ENCODE results near the gene STRIP2.
"Not testable (repeated sequence)": the region's sequence is repeated elsewhere in the genome, so short reads cannot be mapped to it uniquely, and the experiment has no call there.

Gene STRIP2

DNA sequence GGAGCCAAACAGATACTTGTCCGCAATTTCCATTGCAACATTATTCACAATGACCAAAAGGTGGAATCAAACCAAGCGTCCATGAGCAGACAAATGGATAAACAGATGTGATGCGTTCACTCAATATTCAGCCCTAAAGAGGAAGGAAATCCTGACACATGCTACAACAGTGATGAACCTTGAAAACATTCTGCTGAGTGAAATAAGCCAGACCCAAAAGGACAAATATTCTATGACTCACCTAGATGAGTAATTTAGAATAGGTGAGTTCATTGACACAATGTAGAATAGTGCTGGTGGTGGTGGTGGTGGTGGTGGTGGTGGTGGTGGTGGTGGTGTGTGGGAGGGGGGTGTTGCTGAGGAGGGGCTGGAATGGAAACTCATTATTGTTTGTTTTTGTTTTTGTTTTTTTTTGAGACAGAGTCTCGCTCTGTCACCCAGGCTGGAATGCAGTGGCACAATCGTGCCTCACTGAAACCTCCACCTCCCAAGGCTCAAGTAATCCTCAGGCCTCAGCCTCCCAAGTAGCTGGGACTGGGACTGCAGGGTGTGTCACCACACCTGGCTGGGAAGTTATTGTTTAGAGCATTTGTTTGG is 96.7 kb downstream of the STRIP2 start:
- peak; percentile 50 to 56 for DNase-seq (ENCODE audit: low read depth in 2 of 2)

DNA sequence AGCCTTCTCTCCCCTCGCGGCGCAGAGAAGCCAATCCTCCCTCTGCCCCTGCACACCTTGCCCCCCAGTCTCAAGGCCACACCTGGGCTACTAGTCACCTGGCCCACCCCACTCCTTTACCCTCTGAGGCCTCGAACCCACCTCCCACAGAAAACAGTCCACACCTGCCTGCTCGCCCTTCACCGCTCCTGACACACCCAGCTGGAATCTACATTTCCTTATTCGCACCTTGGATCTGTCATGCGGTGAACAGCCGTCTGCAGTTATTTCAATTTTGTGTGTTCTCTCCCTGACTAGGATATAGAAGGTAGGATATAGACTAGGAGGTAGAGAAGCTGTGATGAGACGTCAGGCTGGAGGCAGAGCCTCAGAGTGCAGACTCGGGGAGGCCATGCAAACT is 97.5 kb downstream of the STRIP2 start:
- DNase-seq (ENCODE audit: low read depth in 2 of 2) = no peak

DNA sequence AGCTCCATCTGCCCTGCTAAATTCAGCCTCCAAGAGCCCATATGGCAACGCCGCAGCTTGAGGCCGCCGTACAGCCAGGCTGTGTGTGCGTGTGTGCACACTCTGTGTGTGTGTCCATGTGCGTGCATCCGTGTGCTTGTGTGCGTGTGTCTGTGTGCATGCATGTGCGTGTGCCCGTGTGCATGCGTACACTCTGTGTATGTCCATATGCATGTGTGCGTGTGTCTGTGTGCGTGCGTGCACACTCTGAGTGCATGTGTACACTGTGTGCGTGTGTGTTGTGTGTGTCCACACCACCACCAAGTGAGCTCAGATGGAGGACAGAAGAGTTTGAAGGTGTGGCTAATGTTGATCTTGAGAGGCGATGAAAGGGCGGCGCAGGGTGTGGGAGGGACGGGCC is 98.1 kb downstream of the STRIP2 start:
- DNase-seq (ENCODE audit: low read depth in 2 of 2) = no peak

DNA sequence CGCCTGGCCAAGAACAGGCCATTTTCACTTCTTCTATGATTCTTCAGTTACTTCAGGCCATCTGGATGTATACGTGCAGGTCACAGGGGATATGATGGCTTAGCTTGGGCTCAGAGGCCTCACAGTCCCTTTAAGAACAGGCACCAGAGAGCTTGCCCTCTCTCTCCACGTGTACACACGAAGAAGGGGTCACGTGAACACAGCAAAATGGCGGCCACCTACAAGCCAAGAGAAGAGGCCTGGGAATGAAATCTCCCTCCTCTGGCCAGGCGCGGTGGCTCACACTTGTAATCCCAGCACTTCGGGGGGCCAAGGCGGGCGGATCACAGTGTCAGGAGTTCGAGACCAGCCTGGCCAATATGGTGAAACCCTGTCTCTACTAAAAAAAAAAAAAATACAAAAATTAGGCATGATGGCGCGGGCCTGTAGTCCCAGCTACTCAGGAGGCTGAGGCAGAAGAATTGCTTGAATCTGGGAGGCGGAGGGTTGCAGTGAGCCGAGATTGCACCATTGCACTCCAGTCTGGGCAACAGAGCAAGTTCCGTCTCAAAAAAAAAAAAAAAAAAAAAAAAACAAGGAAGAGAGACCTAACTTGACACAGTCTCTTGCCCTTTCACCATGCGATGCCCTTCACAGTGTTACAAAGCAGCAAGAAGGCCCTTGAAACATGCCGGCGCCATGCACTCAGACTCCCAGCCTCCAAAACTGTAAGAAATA is 100.5 kb downstream of the STRIP2 start:
- not testable (repeated sequence) for DNase-seq (ENCODE audit: low read depth in 2 of 2)

GRCh38 chr7:129535896-129536295 is 101.7 kb downstream of the STRIP2 start:
- no peak for DNase-seq (ENCODE audit: low read depth in 2 of 2)

GRCh38 chr7:129536323-129536722 is 102.1 kb downstream of the STRIP2 start:
- no peak for DNase-seq (ENCODE audit: low read depth in 2 of 2)
